GM10266 (cell line): Measurements from ENCODE around the gene KCNH1.

Experiments
- DNase-seq: peaks from one replicate; pipeline ENCODE4 v3.0.0; 2012; ENCODE audit errors: extremely low spot score
- TF ChIP-seq, protein P1 (sequence below): IDR thresholded peaks from 2 replicates; pipeline ENCODE4 v1.5.1; 2012; ENCODE audit warnings: mild to moderate bottlenecking, low read depth; ENCODE audit not compliant: control insufficient read depth, insufficient read depth; ENCODE audit errors: missing control alignments

KCNH1 gene

GRCh38 chr1:210841926-210842625, 291.9 kb downstream of the KCNH1 start:
- DNase-seq: no peak

GRCh38 chr1:210830034-210831028, 303.6 kb downstream of the KCNH1 start:
- DNase-seq: no peak
- TF ChIP-seq, protein P1, sequence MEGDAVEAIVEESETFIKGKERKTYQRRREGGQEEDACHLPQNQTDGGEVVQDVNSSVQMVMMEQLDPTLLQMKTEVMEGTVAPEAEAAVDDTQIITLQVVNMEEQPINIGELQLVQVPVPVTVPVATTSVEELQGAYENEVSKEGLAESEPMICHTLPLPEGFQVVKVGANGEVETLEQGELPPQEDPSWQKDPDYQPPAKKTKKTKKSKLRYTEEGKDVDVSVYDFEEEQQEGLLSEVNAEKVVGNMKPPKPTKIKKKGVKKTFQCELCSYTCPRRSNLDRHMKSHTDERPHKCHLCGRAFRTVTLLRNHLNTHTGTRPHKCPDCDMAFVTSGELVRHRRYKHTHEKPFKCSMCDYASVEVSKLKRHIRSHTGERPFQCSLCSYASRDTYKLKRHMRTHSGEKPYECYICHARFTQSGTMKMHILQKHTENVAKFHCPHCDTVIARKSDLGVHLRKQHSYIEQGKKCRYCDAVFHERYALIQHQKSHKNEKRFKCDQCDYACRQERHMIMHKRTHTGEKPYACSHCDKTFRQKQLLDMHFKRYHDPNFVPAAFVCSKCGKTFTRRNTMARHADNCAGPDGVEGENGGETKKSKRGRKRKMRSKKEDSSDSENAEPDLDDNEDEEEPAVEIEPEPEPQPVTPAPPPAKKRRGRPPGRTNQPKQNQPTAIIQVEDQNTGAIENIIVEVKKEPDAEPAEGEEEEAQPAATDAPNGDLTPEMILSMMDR: no peak

More at GRCh38 chr1:210841926-210842625, 291.9 kb downstream of the KCNH1 start:
- TF ChIP-seq, protein P1: no peak

- TF ChIP-seq, protein P1: no peak
- no peak for DNase-seq
Measured at GRCh38 chr1:210828996-210829596, 304.9 kb downstream of the KCNH1 start.

DNA sequence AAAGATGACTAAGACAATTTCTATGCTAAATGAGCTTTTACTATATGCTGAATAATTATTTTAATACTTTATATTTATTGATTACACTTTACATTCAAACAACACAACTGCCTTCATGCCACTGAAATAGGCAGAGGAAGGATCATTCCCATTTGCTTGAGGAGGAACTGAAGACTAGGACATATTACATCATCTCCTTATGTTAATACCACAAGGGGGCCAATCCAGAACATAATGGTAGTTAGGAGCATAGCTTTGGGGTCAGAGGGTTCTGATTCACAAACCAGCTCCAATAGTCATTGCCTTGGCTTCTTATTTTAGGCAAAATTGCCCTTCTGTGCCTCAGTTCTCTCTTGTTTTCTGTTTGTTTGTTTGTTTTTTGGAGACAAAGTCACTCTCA, 306.5 kb downstream of the KCNH1 start:
- no peak for DNase-seq

GRCh38 chr1:210826686-210827085, 307.3 kb downstream of the KCNH1 start:
- TF ChIP-seq, protein P1: no peak
- DNase-seq: no peak

More for the DNA sequence above, 306.5 kb downstream of the KCNH1 start:
- TF ChIP-seq, protein P1: no peak

GRCh38 chr1:210822932-210823331, 311.0 kb downstream of the KCNH1 start:
- DNase-seq: no peak
- TF ChIP-seq, protein P1: no peak
